WTC11 (cell line): ENCODE data around the gene SOSTDC1. TPM values are rescaled to one million over a fixed set of nuclear protein-coding genes. Genes with fewer than 3 reads are reported as not detected.
"Not testable (repeated sequence)": the region's sequence is repeated elsewhere in the genome, so short reads cannot be mapped to it uniquely, and the experiment has no call there.

Experiments
- ATAC-seq: fragments of 200-7000 bp; cut with Tn5 transposase; 2 replicates; pipeline ENCODE4 v1.10.0; 2021; ENCODE audit warnings: mild to moderate bottlenecking, moderate library complexity
- CTCF ChIA-PET: fragments of 300-600 bp; sonication (Branson Sonifier 250); formaldehyde crosslinking; loops from one replicate; lab custom pipeline; 2021; ENCODE audit warnings: antibody characterized with exemption; lab: Charles Lee
- POLR2A ChIA-PET: fragments of 350-600 bp; sonication (Branson Sonifier 250); formaldehyde crosslinking; loops from one replicate; lab custom pipeline; 2021; ENCODE audit warnings: antibody characterized with exemption; lab: Charles Lee
- DNase-seq: peaks from one replicate; pipeline ENCODE4 v3.0.0; 2021; ENCODE audit warnings: low spot score
- H3K27ac Mint-ChIP-seq: 2 replicates; pipeline ENCODE4 v1.8.0; 2021; ENCODE audit warnings: mixed read lengths
- H3K27me3 Mint-ChIP-seq: 2 replicates; pipeline ENCODE4 v1.8.0; 2021; ENCODE audit warnings: low read depth, mild to moderate bottlenecking, moderate library complexity, mixed read lengths
- H3K36me3 Mint-ChIP-seq: 2 replicates; pipeline ENCODE4 v1.8.0; 2021; ENCODE audit warnings: mixed read lengths
- H3K4me1 Mint-ChIP-seq: 2 replicates; pipeline ENCODE4 v1.8.0; 2022; ENCODE audit warnings: mixed read lengths
- H3K4me3 Mint-ChIP-seq: 2 replicates; pipeline ENCODE4 v1.8.0; 2021; ENCODE audit warnings: mild to moderate bottlenecking, moderate library complexity, mixed read lengths
- H3K9me3 Mint-ChIP-seq: 2 replicates; pipeline ENCODE4 v1.8.0; 2021; ENCODE audit warnings: mixed read lengths
- CDX4 ChIP-seq: fragments of 250-450 bp; sonication (Bioruptor Pico); IDR thresholded peaks from 2 replicates; pipeline ENCODE4 v1.9.0; 2021; ENCODE audit warnings: moderate library complexity, mild to moderate bottlenecking, inconsistent platforms, borderline replicate concordance
- CREB1 ChIP-seq: sonication (generic); formaldehyde crosslinking; IDR thresholded peaks from 2 replicates; pipeline ENCODE4 v1.8.0; 2023; ENCODE audit warnings: mild to moderate bottlenecking, missing genetic modification reagents
- GABPB1 ChIP-seq: sonication (generic); formaldehyde crosslinking; IDR thresholded peaks from 2 replicates; pipeline ENCODE4 v1.8.1; 2023; ENCODE audit warnings: mild to moderate bottlenecking, missing genetic modification reagents
- HMGA2 ChIP-seq: fragments of 250-450 bp; sonication (Bioruptor Pico); IDR thresholded peaks from 2 replicates; pipeline ENCODE4 v1.4.0; 2021; ENCODE audit warnings: mild to moderate bottlenecking, moderate library complexity
- IRF2 ChIP-seq: sonication (generic); formaldehyde crosslinking; IDR thresholded peaks from 2 replicates; pipeline ENCODE4 v1.8.0; 2022; ENCODE audit warnings: low read depth, missing genetic modification reagents, borderline replicate concordance
- NFE2L1 ChIP-seq: sonication (generic); formaldehyde crosslinking; IDR thresholded peaks from 2 replicates; pipeline ENCODE4 v1.8.1; 2023; ENCODE audit warnings: missing genetic modification reagents
- RORB ChIP-seq: fragments of 250-450 bp; sonication (Bioruptor Pico); IDR thresholded peaks from 2 replicates; pipeline ENCODE4 v1.9.0; 2021; ENCODE audit warnings: mild to moderate bottlenecking
- TEAD1 ChIP-seq: sonication (generic); formaldehyde crosslinking; IDR thresholded peaks from 2 replicates; pipeline ENCODE4 v1.8.0; 2022; ENCODE audit warnings: mild to moderate bottlenecking, missing genetic modification reagents
- TEAD4 ChIP-seq: sonication (generic); formaldehyde crosslinking; IDR thresholded peaks from 2 replicates; pipeline ENCODE4 v1.8.0; 2022; ENCODE audit warnings: mild to moderate bottlenecking, missing genetic modification reagents
- ZBTB21 ChIP-seq: sonication (generic); formaldehyde crosslinking; IDR thresholded peaks from 2 replicates; pipeline ENCODE4 v1.8.1; 2023; ENCODE audit warnings: mild to moderate bottlenecking, missing genetic modification reagents, borderline replicate concordance
- ZNF219 ChIP-seq: sonication (generic); formaldehyde crosslinking; IDR thresholded peaks from 2 replicates; pipeline ENCODE4 v1.8.0; 2023; ENCODE audit warnings: missing genetic modification reagents, mild to moderate bottlenecking, borderline replicate concordance
- ZNF396 ChIP-seq: fragments of 250-450 bp; sonication (Bioruptor Pico); IDR thresholded peaks from 2 replicates; pipeline ENCODE4 v1.8.0; 2021; ENCODE audit warnings: mild to moderate bottlenecking, moderate library complexity, borderline replicate concordance
- ZNF416 ChIP-seq: fragments of 250-450 bp; sonication (Bioruptor Pico); IDR thresholded peaks from 2 replicates; pipeline ENCODE4 v1.9.0; 2021; ENCODE audit warnings: mild to moderate bottlenecking, inconsistent platforms
- total RNA-seq: library from RNA; stranded (reverse); gene quantifications from 3 replicates; pipeline ENCODE4 v1.2.3, GENCODE V29; 2021
- TF ChIP-seq, protein P1 (sequence below): sonication (generic); formaldehyde crosslinking; IDR thresholded peaks from 2 replicates; pipeline ENCODE4 v1.8.0; 2023; ENCODE audit warnings: missing genetic modification reagents
- TF ChIP-seq, protein P2 (sequence below): sonication (generic); formaldehyde crosslinking; IDR thresholded peaks from 2 replicates; pipeline ENCODE4 v1.8.1; 2022; ENCODE audit warnings: low read depth, missing genetic modification reagents, borderline replicate concordance
- TF ChIP-seq, protein P3 (sequence below): sonication (generic); formaldehyde crosslinking; conservative IDR thresholded peaks from 2 replicates; pipeline ENCODE4 v1.8.1; 2023; ENCODE audit warnings: mild to moderate bottlenecking, low read depth, missing genetic modification reagents, moderate library complexity
- TF ChIP-seq, protein P4 (sequence below): sonication (generic); formaldehyde crosslinking; IDR thresholded peaks from 2 replicates; pipeline ENCODE4 v1.8.0; 2023; ENCODE audit warnings: mild to moderate bottlenecking, missing genetic modification reagents

SOSTDC1 gene
- total RNA-seq, 1 experiment from 2014 or later: 0.15 TPM

DNA sequence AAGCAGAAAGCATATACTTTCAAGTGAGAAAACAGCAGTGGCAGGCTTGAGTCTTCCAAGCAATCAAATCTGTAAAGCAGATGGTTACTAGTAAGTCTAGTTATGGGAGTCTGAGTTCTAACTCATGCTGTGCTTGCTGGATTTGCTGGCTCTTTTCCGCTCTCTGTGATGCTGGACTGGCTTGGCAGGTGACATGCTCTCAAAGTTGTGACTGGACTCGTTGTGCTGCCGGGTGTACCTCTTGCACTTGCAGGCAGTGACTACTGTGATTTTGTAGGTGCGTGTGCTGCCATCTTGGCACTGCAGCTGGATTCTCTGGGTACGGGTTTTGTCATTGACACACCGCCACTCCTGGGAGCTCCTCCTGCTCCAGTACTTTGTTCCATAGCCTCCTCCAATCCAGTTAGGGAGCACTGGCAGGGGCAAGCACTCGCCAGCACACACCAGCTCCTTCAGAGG is 3.1 kb downstream of the SOSTDC1 start:
- no peaks in the 10 kb centered on the region for H3K27me3 Mint-ChIP-seq
- ATAC-seq (peak; percentile 41), DNase-seq (no peak)
- CTCF ChIA-PET: interaction anchor here (0.6 to 1.4 kb wide), 3 partner anchors 25 to 364 kb away, joined by 4 to 6 read pairs (median 4); no protein-coding TSS in a partner anchor
- TF ChIP-seq, protein P1, sequence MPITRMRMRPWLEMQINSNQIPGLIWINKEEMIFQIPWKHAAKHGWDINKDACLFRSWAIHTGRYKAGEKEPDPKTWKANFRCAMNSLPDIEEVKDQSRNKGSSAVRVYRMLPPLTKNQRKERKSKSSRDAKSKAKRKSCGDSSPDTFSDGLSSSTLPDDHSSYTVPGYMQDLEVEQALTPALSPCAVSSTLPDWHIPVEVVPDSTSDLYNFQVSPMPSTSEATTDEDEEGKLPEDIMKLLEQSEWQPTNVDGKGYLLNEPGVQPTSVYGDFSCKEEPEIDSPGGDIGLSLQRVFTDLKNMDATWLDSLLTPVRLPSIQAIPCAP (CRISPR knock-in tag): no peak
- TF ChIP-seq GABPB1 (CRISPR knock-in tag) (no peak), ZNF219 (CRISPR knock-in tag) (no peak), NFE2L1 (CRISPR knock-in tag) (no peak), HMGA2 (no peak), RORB (CRISPR knock-in tag) (no peak), CREB1 (CRISPR knock-in tag) (no peak), ZBTB21 (no peak), ZNF396 (no peak), ZNF416 (no peak)
- TF ChIP-seq, protein P2, sequence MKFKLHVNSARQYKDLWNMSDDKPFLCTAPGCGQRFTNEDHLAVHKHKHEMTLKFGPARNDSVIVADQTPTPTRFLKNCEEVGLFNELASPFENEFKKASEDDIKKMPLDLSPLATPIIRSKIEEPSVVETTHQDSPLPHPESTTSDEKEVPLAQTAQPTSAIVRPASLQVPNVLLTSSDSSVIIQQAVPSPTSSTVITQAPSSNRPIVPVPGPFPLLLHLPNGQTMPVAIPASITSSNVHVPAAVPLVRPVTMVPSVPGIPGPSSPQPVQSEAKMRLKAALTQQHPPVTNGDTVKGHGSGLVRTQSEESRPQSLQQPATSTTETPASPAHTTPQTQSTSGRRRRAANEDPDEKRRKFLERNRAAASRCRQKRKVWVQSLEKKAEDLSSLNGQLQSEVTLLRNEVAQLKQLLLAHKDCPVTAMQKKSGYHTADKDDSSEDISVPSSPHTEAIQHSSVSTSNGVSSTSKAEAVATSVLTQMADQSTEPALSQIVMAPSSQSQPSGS (CRISPR knock-in tag): no peak
- no peak overlapping the region for H3K4me3 Mint-ChIP-seq
- H3K4me1 Mint-ChIP-seq: peaks cover 37% of the 10 kb centered on the region
- H3K9me3 Mint-ChIP-seq: no peaks in the 10 kb centered on the region
- H3K27ac Mint-ChIP-seq: peak overlapping the region; percentile 92
- H3K36me3 Mint-ChIP-seq: no peaks in the 10 kb centered on the region
- POLR2A ChIA-PET: interaction anchor here (0.9 kb wide), 1 partner anchor 11 kb away, joined by 3 read pairs; no protein-coding TSS in a partner anchor

DNA sequence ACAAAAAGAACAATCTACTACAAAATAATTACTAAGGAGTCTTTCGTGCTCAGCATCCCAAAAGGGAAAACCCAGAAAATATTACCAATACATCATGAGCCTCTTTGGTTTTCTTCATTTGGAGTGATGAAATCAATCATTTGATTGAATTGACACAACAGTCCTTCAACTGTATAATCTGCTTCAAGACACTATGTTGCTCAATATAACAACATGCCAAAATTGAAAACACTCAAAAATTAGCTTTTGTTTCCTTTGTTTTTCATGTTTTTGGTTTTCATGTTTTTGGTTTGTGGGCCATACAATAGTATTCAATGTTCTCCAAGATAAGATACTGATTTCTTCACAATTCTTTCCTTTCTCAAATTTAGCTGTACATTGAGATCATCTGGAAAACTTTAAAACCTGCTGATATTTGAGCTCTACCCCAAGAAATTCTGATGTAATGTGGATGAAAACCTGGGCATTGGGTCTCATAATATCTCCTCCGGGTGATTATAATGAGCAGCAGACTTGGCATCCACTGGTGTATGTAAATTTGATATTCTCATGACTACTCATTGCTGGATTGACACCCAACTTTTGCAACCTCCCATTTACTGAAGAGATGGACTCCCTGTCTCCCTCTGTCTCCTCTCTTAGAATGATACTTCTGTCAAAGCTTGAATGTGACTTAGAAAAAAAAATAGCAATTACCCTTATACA is 4.6 kb downstream of the SOSTDC1 start:
- Mint-ChIP-seq H3K9me3 (peaks cover 4% of the 10 kb centered on the region; the same call in 1 of the 2 replicates), H3K36me3 (no peaks in the 10 kb centered on the region), H3K4me3 (no peak overlapping the region), H3K27me3 (no peaks in the 10 kb centered on the region), H3K4me1 (peaks cover 33% of the 10 kb centered on the region), H3K27ac (no peak overlapping the region)
- POLR2A ChIA-PET: no interaction called here
- DNase-seq (no peak), ATAC-seq (no peak)
- no peak for TF ChIP-seq IRF2 (CRISPR knock-in tag)
- TF ChIP-seq ZNF416: no peak
- no peak for TF ChIP-seq TEAD1
- no peak for TF ChIP-seq TEAD4 (CRISPR knock-in tag)
- TF ChIP-seq, protein P3, sequence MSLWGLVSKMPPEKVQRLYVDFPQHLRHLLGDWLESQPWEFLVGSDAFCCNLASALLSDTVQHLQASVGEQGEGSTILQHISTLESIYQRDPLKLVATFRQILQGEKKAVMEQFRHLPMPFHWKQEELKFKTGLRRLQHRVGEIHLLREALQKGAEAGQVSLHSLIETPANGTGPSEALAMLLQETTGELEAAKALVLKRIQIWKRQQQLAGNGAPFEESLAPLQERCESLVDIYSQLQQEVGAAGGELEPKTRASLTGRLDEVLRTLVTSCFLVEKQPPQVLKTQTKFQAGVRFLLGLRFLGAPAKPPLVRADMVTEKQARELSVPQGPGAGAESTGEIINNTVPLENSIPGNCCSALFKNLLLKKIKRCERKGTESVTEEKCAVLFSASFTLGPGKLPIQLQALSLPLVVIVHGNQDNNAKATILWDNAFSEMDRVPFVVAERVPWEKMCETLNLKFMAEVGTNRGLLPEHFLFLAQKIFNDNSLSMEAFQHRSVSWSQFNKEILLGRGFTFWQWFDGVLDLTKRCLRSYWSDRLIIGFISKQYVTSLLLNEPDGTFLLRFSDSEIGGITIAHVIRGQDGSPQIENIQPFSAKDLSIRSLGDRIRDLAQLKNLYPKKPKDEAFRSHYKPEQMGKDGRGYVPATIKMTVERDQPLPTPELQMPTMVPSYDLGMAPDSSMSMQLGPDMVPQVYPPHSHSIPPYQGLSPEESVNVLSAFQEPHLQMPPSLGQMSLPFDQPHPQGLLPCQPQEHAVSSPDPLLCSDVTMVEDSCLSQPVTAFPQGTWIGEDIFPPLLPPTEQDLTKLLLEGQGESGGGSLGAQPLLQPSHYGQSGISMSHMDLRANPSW (CRISPR knock-in tag): no peak
- TF ChIP-seq, protein P4, sequence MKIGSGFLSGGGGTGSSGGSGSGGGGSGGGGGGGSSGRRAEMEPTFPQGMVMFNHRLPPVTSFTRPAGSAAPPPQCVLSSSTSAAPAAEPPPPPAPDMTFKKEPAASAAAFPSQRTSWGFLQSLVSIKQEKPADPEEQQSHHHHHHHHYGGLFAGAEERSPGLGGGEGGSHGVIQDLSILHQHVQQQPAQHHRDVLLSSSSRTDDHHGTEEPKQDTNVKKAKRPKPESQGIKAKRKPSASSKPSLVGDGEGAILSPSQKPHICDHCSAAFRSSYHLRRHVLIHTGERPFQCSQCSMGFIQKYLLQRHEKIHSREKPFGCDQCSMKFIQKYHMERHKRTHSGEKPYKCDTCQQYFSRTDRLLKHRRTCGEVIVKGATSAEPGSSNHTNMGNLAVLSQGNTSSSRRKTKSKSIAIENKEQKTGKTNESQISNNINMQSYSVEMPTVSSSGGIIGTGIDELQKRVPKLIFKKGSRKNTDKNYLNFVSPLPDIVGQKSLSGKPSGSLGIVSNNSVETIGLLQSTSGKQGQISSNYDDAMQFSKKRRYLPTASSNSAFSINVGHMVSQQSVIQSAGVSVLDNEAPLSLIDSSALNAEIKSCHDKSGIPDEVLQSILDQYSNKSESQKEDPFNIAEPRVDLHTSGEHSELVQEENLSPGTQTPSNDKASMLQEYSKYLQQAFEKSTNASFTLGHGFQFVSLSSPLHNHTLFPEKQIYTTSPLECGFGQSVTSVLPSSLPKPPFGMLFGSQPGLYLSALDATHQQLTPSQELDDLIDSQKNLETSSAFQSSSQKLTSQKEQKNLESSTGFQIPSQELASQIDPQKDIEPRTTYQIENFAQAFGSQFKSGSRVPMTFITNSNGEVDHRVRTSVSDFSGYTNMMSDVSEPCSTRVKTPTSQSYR (CRISPR knock-in tag): no peak
- TF ChIP-seq CDX4 (CRISPR knock-in tag): no peak
- CTCF ChIA-PET: no interaction called here

DNA sequence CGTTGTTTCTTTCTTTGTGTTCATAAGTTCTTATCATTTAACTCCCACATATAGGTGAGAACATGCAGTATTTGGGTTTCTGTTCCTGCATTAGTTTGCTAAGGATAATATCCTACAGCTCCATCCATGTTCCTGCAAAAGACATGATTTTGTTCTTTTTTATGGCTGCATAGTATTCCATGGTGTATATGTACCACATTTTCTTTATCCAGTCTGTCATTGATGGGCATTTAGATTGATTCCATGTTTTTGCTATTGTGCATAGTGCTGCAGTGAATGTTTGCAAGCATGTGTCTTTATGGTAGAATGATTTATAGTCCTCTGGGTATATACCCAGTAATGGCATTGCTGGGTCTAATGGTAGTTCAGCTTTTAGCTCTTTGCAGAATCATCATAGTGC is 9.2 kb downstream of the SOSTDC1 start:
- H3K4me1 Mint-ChIP-seq, H3K27me3 Mint-ChIP-seq, CTCF ChIA-PET, H3K36me3 Mint-ChIP-seq, POLR2A ChIA-PET, DNase-seq, H3K9me3 Mint-ChIP-seq, H3K4me3 Mint-ChIP-seq, H3K27ac Mint-ChIP-seq, ATAC-seq: not testable (repeated sequence)
